ENCODE measurements around the gene IPO13. TPM values are rescaled to one million over a fixed set of nuclear protein-coding genes. Genes with fewer than 3 reads are reported as not detected.

Gene IPO13
- total RNA-seq, 1 experiment from 2014 or later = 33.7 TPM

- DNase-seq = no peak
- Histone ChIP-seq H3F3A (ENCODE audit: low read length, unreplicated experiment) (no peaks in the 10 kb centered on the region), H3K4me2 (ENCODE audit: low read length) (no peak overlapping the region), H3K27me3 (ENCODE audit: low read length) (no peaks in the 10 kb centered on the region), H3K4me1 (ENCODE audit: insufficient read depth, low read length) (peaks cover 9% of the 10 kb centered on the region), H3K9ac (ENCODE audit: low read length) (no peak overlapping the region), H3K27ac (ENCODE audit: low read length) (no peak overlapping the region), H2AFZ (ENCODE audit: low read length) (no peak overlapping the region), H3K4me3 (ENCODE audit: low read length) (no peak overlapping the region), H3K79me2 (ENCODE audit: low read length) (no peaks in the 10 kb centered on the region), H3K9me2 (replicated peaks; ENCODE audit: low read length) (no peaks in the 10 kb centered on the region), H3K36me3 (ENCODE audit: low read depth, low read length) (no peaks in the 10 kb centered on the region), H3K9me3 (ENCODE audit: low read length) (no peaks in the 10 kb centered on the region), H4K20me1 (ENCODE audit: low read length) (no peaks in the 10 kb centered on the region)
- TF ChIP-seq CTCF (conservative IDR thresholded peaks at IDR 0.05; ENCODE audit: low read depth, low read length) = no peak
- TF ChIP-seq EZH2phosphoT487 (IDR thresholded peaks at IDR 0.05; ENCODE audit: borderline replicate concordance, low read length) = no peak
- TF ChIP-seq EZH2 (IDR thresholded peaks at IDR 0.05; ENCODE audit: low read length, unreplicated experiment) = no peak
- intact Hi-C loops (cut with micrococcal nuclease) = no loop called here
- no peak for ATAC-seq
- POLR2A ChIA-PET (ENCODE audit: unreplicated experiment) = no interaction called here
- BruUV-seq (replicated peaks) = no TSS peak
- CTCF ChIA-PET = no interaction called here
Measured at GRCh38 chr1:44013949-44014348, 67.2 kb downstream of the IPO13 start.

GRCh38 chr1:44014365-44015104 lies 67.8 kb downstream of the IPO13 start:
- H3K9me3 ChIP-seq (ENCODE audit: low read length) = no peaks in the 10 kb centered on the region
- ATAC-seq (no peak), DNase-seq (no peak)
- H4K20me1 ChIP-seq (ENCODE audit: low read length) = no peaks in the 10 kb centered on the region
- POLR2A ChIA-PET (ENCODE audit: unreplicated experiment) = no interaction called here
- no peak overlapping the region for H3K27ac ChIP-seq (ENCODE audit: low read length)
- H3F3A ChIP-seq (ENCODE audit: low read length, unreplicated experiment) = no peaks in the 10 kb centered on the region
- intact Hi-C loops (cut with micrococcal nuclease) = no loop called here
- no peaks in the 10 kb centered on the region for H3K9me2 ChIP-seq (replicated peaks; ENCODE audit: low read length)
- CTCF ChIA-PET = no interaction called here
- H3K36me3 ChIP-seq (ENCODE audit: low read depth, low read length) = no peaks in the 10 kb centered on the region
- H3K9ac ChIP-seq (ENCODE audit: low read length) = no peak overlapping the region
- no peak overlapping the region for H3K4me3 ChIP-seq (ENCODE audit: low read length)
- no peak overlapping the region for H3K4me2 ChIP-seq (ENCODE audit: low read length)
- no peaks in the 10 kb centered on the region for H3K79me2 ChIP-seq (ENCODE audit: low read length)
- H2AFZ ChIP-seq (ENCODE audit: low read length) = no peak overlapping the region
- BruUV-seq (replicated peaks) = no TSS peak
- no peaks in the 10 kb centered on the region for H3K27me3 ChIP-seq (ENCODE audit: low read length)
- H3K4me1 ChIP-seq (ENCODE audit: insufficient read depth, low read length) = peaks cover 9% of the 10 kb centered on the region
- TF ChIP-seq EZH2 (IDR thresholded peaks at IDR 0.05; ENCODE audit: low read length, unreplicated experiment) (no peak), CTCF (conservative IDR thresholded peaks at IDR 0.05; ENCODE audit: low read depth, low read length) (no peak), EZH2phosphoT487 (IDR thresholded peaks at IDR 0.05; ENCODE audit: borderline replicate concordance, low read length) (no peak)

- no peaks in the 10 kb centered on the region for H4K20me1 ChIP-seq (ENCODE audit: low read length)
- no peaks in the 10 kb centered on the region for H3K27me3 ChIP-seq (ENCODE audit: low read length)
- no peak overlapping the region for H3K27ac ChIP-seq (ENCODE audit: low read length)
- H3K9me2 ChIP-seq (replicated peaks; ENCODE audit: low read length) = no peaks in the 10 kb centered on the region
- H3K9me3 ChIP-seq (ENCODE audit: low read length) = no peaks in the 10 kb centered on the region
- H3K36me3 ChIP-seq (ENCODE audit: low read depth, low read length) = no peaks in the 10 kb centered on the region
- ChIA-PET POLR2A (ENCODE audit: unreplicated experiment) (no interaction called here), CTCF (no interaction called here)
- no peaks in the 10 kb centered on the region for H3F3A ChIP-seq (ENCODE audit: low read length, unreplicated experiment)
- H3K9ac ChIP-seq (ENCODE audit: low read length) = no peak overlapping the region
- BruUV-seq (replicated peaks) = no TSS peak
- intact Hi-C loops (cut with micrococcal nuclease) = no loop called here
- H2AFZ ChIP-seq (ENCODE audit: low read length) = no peak overlapping the region
- TF ChIP-seq EZH2 (IDR thresholded peaks at IDR 0.05; ENCODE audit: low read length, unreplicated experiment) (no peak), CTCF (conservative IDR thresholded peaks at IDR 0.05; ENCODE audit: low read depth, low read length) (no peak), EZH2phosphoT487 (IDR thresholded peaks at IDR 0.05; ENCODE audit: borderline replicate concordance, low read length) (no peak)
- H3K4me2 ChIP-seq (ENCODE audit: low read length) = no peak overlapping the region
- no peak overlapping the region for H3K4me3 ChIP-seq (ENCODE audit: low read length)
- DNase-seq (no peak), ATAC-seq (no peak; the same call in 1 of the 2 replicates)
- no peaks in the 10 kb centered on the region for H3K79me2 ChIP-seq (ENCODE audit: low read length)
- H3K4me1 ChIP-seq (ENCODE audit: insufficient read depth, low read length) = peaks cover 9% of the 10 kb centered on the region
Measured at GRCh38 chr1:44015206-44015605, 68.5 kb downstream of the IPO13 start.
